ENCODE results near the gene PPP2R2B.

DNA sequence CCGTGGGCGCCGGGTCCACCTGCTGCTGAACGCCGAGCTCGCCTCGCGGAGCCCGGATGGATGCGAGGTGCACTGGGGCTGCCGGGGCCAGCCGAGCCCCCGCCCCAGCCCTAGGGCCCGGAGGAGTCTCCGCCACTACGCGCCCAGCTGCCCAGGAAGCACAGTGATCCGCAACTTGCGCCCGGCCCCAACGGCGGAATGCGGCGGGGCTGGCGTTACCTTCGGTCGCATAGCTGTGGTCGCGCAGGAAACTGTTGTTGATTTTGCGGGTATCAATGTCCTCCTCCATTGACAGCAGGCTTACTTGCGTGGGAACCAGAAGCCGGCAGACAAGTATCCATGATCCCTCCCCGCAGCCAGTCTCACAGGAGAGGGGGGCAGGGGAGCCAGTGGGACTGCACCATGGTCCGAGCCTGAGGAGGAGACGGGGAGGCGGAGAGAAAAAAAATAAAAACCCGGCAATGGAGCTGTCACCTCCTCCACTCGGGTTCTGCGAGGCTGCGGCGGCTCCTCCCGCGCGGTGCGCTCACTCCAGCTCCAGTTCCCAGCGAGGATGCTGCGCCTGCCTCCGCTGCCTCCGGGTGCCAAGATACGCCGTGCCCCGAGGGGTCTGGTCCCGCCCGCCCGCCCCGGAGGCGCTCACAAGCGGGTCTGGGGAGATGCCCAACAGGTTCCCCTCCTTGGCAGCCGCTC lies 628 bp downstream of the PPP2R2B start:
- TF ChIP-seq, protein P1, sequence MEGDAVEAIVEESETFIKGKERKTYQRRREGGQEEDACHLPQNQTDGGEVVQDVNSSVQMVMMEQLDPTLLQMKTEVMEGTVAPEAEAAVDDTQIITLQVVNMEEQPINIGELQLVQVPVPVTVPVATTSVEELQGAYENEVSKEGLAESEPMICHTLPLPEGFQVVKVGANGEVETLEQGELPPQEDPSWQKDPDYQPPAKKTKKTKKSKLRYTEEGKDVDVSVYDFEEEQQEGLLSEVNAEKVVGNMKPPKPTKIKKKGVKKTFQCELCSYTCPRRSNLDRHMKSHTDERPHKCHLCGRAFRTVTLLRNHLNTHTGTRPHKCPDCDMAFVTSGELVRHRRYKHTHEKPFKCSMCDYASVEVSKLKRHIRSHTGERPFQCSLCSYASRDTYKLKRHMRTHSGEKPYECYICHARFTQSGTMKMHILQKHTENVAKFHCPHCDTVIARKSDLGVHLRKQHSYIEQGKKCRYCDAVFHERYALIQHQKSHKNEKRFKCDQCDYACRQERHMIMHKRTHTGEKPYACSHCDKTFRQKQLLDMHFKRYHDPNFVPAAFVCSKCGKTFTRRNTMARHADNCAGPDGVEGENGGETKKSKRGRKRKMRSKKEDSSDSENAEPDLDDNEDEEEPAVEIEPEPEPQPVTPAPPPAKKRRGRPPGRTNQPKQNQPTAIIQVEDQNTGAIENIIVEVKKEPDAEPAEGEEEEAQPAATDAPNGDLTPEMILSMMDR (conservative IDR thresholded peaks at IDR 0.05; ENCODE audit: low read depth, low read length), result no peak
- no peak for TF ChIP-seq EZH2phosphoT487 (IDR thresholded peaks at IDR 0.05; ENCODE audit: borderline replicate concordance, low read length)

All from PC-3 (cell line).